B cell (primary cell): ENCODE measurements around the gene STOML1.

Experiments
- CTCF ChIP-seq: fragments of 200-600 bp; IDR thresholded peaks from one replicate; pipeline ENCODE4 v1.8.0; 2022; ENCODE audit warnings: antibody characterized with exemption, mild to moderate bottlenecking
- EZH2 ChIP-seq: IDR thresholded peaks from 2 replicates; pipeline ENCODE4 v1.6.1; 2012; ENCODE audit warnings: borderline replicate concordance, low read depth, mild to moderate bottlenecking, moderate library complexity, low read length; ENCODE audit not compliant: insufficient read depth, poor library complexity, severe bottlenecking

GRCh38 chr15:74040109-74040850, 48.2 kb upstream of the STOML1 start:
- TF ChIP-seq CTCF: no peak
- no peak for TF ChIP-seq EZH2
